OCI-LY3 (cell line): ENCODE data around the gene BAZ2A.
"Not testable (repeated sequence)": the region's sequence is repeated elsewhere in the genome, so short reads cannot be mapped to it uniquely, and the experiment has no call there.

Source experiments
- EZH2phosphoT487 ChIP-seq: fragments of 200-600 bp; shearing (Covaris generic); IDR thresholded peaks from 2 replicates; pipeline ENCODE4 v1.6.1; 2018; ENCODE audit warnings: antibody characterized with exemption, mixed run types, low read depth
- TF ChIP-seq, protein P1 (sequence below): fragments of 200-600, 300-600 bp; sonication (generic); IDR thresholded peaks from 2 replicates; pipeline ENCODE4 v1.5.1; 2014; ENCODE audit warnings: antibody characterized with exemption, low read length, low read depth

DNA sequence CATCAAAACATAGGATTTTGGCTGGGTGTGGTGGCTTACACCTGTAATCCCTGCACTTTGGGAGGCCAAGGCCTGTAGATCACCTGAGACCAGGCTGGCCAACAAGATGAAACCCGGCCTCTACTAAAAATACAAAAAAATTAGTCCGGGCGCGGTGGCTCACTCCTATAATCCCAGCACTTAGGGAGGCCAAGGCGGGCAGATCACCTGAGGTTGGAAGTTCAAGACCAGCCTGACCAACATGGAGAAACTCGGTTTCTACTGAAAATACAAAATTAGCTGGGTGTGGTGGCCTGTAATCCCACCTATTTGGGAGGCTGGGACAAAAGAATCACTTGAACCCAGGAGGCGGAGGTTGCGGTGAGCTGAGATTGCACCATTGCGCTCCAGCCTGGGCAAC is 17.9 kb upstream of the BAZ2A start:
- TF ChIP-seq, protein P1, sequence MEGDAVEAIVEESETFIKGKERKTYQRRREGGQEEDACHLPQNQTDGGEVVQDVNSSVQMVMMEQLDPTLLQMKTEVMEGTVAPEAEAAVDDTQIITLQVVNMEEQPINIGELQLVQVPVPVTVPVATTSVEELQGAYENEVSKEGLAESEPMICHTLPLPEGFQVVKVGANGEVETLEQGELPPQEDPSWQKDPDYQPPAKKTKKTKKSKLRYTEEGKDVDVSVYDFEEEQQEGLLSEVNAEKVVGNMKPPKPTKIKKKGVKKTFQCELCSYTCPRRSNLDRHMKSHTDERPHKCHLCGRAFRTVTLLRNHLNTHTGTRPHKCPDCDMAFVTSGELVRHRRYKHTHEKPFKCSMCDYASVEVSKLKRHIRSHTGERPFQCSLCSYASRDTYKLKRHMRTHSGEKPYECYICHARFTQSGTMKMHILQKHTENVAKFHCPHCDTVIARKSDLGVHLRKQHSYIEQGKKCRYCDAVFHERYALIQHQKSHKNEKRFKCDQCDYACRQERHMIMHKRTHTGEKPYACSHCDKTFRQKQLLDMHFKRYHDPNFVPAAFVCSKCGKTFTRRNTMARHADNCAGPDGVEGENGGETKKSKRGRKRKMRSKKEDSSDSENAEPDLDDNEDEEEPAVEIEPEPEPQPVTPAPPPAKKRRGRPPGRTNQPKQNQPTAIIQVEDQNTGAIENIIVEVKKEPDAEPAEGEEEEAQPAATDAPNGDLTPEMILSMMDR, result not testable (repeated sequence)
- TF ChIP-seq EZH2phosphoT487, result not testable (repeated sequence)
